HepG2 (cell line): Measurements from ENCODE around the gene RFX2. TPM values are rescaled to one million over a fixed set of nuclear protein-coding genes. Genes with fewer than 3 reads are reported as not detected.

Experiments used
- ATAC-seq: fragments of 200-7000 bp; cut with Tn5 transposase; 3 replicates; pipeline ENCODE4 v1.9.1; 2020; ENCODE audit warnings: mild to moderate bottlenecking, moderate library complexity
- BruUV-seq: library from RNA; stranded (reverse); fragments of 400-500 nt; replicated peaks from 2 replicates; lab custom pipeline; 2021; lab: Mats Ljungman, UMichigan
- CTCF ChIA-PET: fragments of 300-600 bp; formaldehyde crosslinking; extraction: SDS; loops from one replicate; lab custom pipeline; 2021; ENCODE audit warnings: low total read pairs, inconsistent platforms, low intra/inter-chr PET ratio; lab: Yijun Ruan, JAX
- POLR2A ChIA-PET: fragments of 350-600 bp; sonication (Branson Sonifier 250); formaldehyde crosslinking; loops from one replicate; lab custom pipeline; 2020; ENCODE audit warnings: antibody characterized with exemption, inconsistent platforms; lab: Yijun Ruan, JAX
- DNase-seq: peaks from one replicate; pipeline ENCODE4 v3.0.0-alpha.2; 2015; ENCODE audit warnings: low spot score
- FAIRE-seq: peaks from 3 replicates; lab custom pipeline; 2011; peaks lifted over from hg19 to GRCh38; lab: Jason Lieb, UNC
- H2AFZ ChIP-seq: one replicate; pipeline ENCODE4 v1.6.1; 2011; ENCODE audit warnings: low read length, inconsistent platforms
- H3K27ac ChIP-seq: fragments of 300-600 bp; 3 replicates; pipeline ENCODE4 v1.8.0; 2011; ENCODE audit warnings: mixed run types, mild to moderate bottlenecking, mixed read lengths, low read length, inconsistent platforms; ENCODE audit not compliant: insufficient read depth; ENCODE audit errors: extremely low read length
- H3K27me3 ChIP-seq, 2 experiments: fragments of 200-600 bp in 1 of 2; 2 replicates in 1 of 2; 3 replicates in 1 of 2; pipeline versions ENCODE4 v1.6.0 to v1.8.0; 2011; ENCODE audit warnings: low read length in 2 of 2, mild to moderate bottlenecking in 2 of 2, moderate library complexity in 2 of 2, inconsistent platforms in 1 of 2; ENCODE audit not compliant: insufficient read depth in 2 of 2, control insufficient read depth in 1 of 2
- H3K36me3 ChIP-seq, 2 experiments: fragments of 200-600 bp in 1 of 2; replicated peaks in 1 of 2; 2 replicates in 1 of 2; 3 replicates in 1 of 2; pipeline versions ENCODE4 v1.5.1 to v1.8.0; 2011; ENCODE audit warnings: low read length in 2 of 2, inconsistent platforms in 1 of 2; ENCODE audit not compliant: insufficient read depth in 2 of 2, control insufficient read depth in 1 of 2
- H3K4me1 ChIP-seq: 2 replicates; pipeline ENCODE4 v1.5.1; 2012; ENCODE audit warnings: low read length, inconsistent platforms; ENCODE audit not compliant: insufficient read depth
- H3K4me2 ChIP-seq: 2 replicates; pipeline ENCODE4 v1.6.0; 2011; ENCODE audit warnings: low read depth, low read length, inconsistent platforms
- H3K4me3 ChIP-seq, 3 experiments: fragments of 200-600 bp in 1 of 3; sonication (generic), shearing (Covaris generic) in 1 of 3; replicated peaks in 1 of 3; 2 replicates each; pipeline ENCODE4 v1.5.1; 2011 to 2016; ENCODE audit warnings: low read length in 3 of 3, inconsistent platforms in 2 of 3, low read depth in 2 of 3, mild to moderate bottlenecking in 2 of 3, control low read depth in 1 of 3, mixed read lengths in 1 of 3; ENCODE audit not compliant: insufficient read depth in 1 of 3
- H3K79me2 ChIP-seq: one replicate; pipeline ENCODE4 v1.6.1; 2011; ENCODE audit warnings: low read length, inconsistent platforms; ENCODE audit not compliant: insufficient read depth
- H3K9ac ChIP-seq: 2 replicates; pipeline ENCODE4 v1.6.0; 2011; ENCODE audit warnings: mild to moderate bottlenecking, low read depth, low read length, inconsistent platforms; ENCODE audit not compliant: insufficient read depth
- H3K9me3 ChIP-seq: 2 replicates; pipeline ENCODE4 v1.5.1; 2012; ENCODE audit warnings: mild to moderate bottlenecking, low read length
- H4K20me1 ChIP-seq: 2 replicates; pipeline ENCODE4 v1.6.0; 2011; ENCODE audit warnings: inconsistent platforms, mild to moderate bottlenecking, low read length, moderate library complexity; ENCODE audit not compliant: insufficient read depth
- EHMT2 ChIP-seq: fragments of 200-600 bp; sonication (generic); IDR thresholded peaks from 2 replicates; pipeline ENCODE4 v1.7.0; 2017; ENCODE audit warnings: antibody characterized with exemption, low read depth, low read length, borderline replicate concordance
- HNRNPK ChIP-seq: fragments of 200-400 bp; formaldehyde crosslinking; IDR thresholded peaks from 2 replicates; pipeline ENCODE4 v1.6.1; 2018; ENCODE audit warnings: low read length, low read depth, moderate library complexity, mild to moderate bottlenecking; ENCODE audit not compliant: poor library complexity, severe bottlenecking
- NCOA2 ChIP-seq: sonication (generic); formaldehyde crosslinking; IDR thresholded peaks from 2 replicates; pipeline ENCODE4 v1.8.0; 2022; ENCODE audit warnings: inconsistent platforms
- PCBP2 ChIP-seq: fragments of 200-400 bp; formaldehyde crosslinking; optimal IDR thresholded peaks from 2 replicates; pipeline ENCODE3; 2018; ENCODE audit warnings: low read length, low read depth; ENCODE audit not compliant: poor library complexity, severe bottlenecking
- PHF21A ChIP-seq: sonication (generic); formaldehyde crosslinking; IDR thresholded peaks from 2 replicates; pipeline ENCODE4 v1.5.0; 2020; ENCODE audit warnings: mild to moderate bottlenecking, missing genetic modification reagents
- ZMAT3 ChIP-seq: sonication (generic); formaldehyde crosslinking; conservative IDR thresholded peaks from 2 replicates; pipeline ENCODE4 v1.7.0; 2021; ENCODE audit warnings: missing genetic modification reagents
- ZNF557 ChIP-seq: sonication (generic); formaldehyde crosslinking; IDR thresholded peaks from 2 replicates; pipeline ENCODE4 v1.4.0; 2020; ENCODE audit warnings: missing genetic modification reagents
- WGBS: methylation state at CpG from one replicate; pipeline ENCODE4 v1.1.6; 2017; ENCODE audit warnings: low lambda C conversion rate; 5-methylcytosine and 5-hydroxymethylcytosine counted together
- in situ Hi-C: cut with HindIII; loops from 2 replicates; pipeline ENCODE4 v1.10.0; 2017; ENCODE audit warnings: low pct_unique_long_range_greater_than_20kb; ENCODE audit not compliant: extremely low pct_ligation_motif_present
- intact Hi-C: fragments of 100-400 bp; cut with micrococcal nuclease; formaldehyde crosslinking; loops from one replicate; pipeline ENCODE4 v1.10.0; 2022; ENCODE audit not compliant: unreplicated experiment
- polyA plus RNA-seq, 8 experiments: library from polyadenylated mRNA; depleted of rRNA in 3 of 8; stranded (reverse) in 7 of 8; unstranded in 1 of 8; fragments of >200 nt; fragmentation: Illumina TruSeq in 4 of 8; extraction: Trizol in 4 of 8; gene quantifications; 2 replicates each; pipeline versions ENCODE4 v1.2.1 to v1.2.3, GENCODE V29; 2011 to 2016; ENCODE audit warnings: low read depth in 4 of 8, missing spikeins in 1 of 8, mixed read lengths in 1 of 8; ENCODE audit not compliant: insufficient read depth in 1 of 8
- total RNA-seq, 5 experiments: library from RNA; depleted of rRNA; stranded (reverse); fragments of >200 nt; fragmentation: Illumina TruSeq; extraction: Trizol; gene quantifications; 2 replicates each; pipeline ENCODE4 v1.2.3, GENCODE V29; 2016; ENCODE audit warnings: low read depth in 1 of 5
- TF ChIP-seq, protein P1 (sequence below): sonication (generic); formaldehyde crosslinking; conservative IDR thresholded peaks from 2 replicates; pipeline ENCODE4 v1.4.0; 2020; ENCODE audit warnings: missing genetic modification reagents
- TF ChIP-seq, protein P2 (sequence below): sonication (generic); formaldehyde crosslinking; conservative IDR thresholded peaks from 2 replicates; pipeline ENCODE4 v1.4.0; 2020; ENCODE audit warnings: missing genetic modification reagents
- TF ChIP-seq, protein P3 (sequence below): sonication (generic); formaldehyde crosslinking; IDR thresholded peaks from 2 replicates; pipeline ENCODE4 v1.4.0; 2020; ENCODE audit warnings: missing genetic modification reagents, borderline replicate concordance
- TF ChIP-seq, protein P4 (sequence below): sonication (generic); formaldehyde crosslinking; IDR thresholded peaks from 2 replicates; pipeline ENCODE4 v1.4.0; 2020; ENCODE audit warnings: mild to moderate bottlenecking, missing genetic modification reagents

The RFX2 gene
- total and polyA plus RNA-seq, 2 of the 13 experiments (the other 11 are each of a cell fraction or from before 2014, with no cell fraction given): 2.8 to 3.3 TPM

DNA sequence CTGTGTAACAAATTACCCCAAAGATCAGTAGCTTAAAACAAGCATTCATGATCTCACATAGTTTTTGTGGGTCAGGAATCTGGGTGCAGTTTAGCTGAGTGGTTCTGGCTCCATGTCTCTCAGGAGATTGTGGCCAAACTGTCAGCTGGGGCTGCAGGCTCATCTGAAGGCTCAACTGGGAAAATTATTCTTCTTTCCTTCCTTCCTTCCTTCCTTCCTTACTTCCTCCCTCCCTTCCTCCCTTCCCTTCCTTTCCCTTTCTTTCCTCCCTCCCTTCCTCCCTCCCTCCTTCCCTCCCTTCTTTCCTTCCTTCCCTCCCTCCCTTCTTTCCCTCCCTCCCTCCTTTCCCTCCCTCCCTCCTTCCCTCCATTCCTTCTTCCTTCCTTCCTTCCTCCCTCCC is 8.7 kb upstream of the RFX2 start:
- intact Hi-C loops: no loop called here
- no peaks in the 10 kb centered on the region for H3K27me3 ChIP-seq
- POLR2A ChIA-PET: no interaction called here
- H3K79me2 ChIP-seq: no peaks in the 10 kb centered on the region
- DNase-seq: no peak
- no peak for ATAC-seq
- H3K4me3 ChIP-seq: no peak overlapping the region
- no peak overlapping the region for H3K4me2 ChIP-seq
- no TSS peak for BruUV-seq
- H2AFZ ChIP-seq: no peak overlapping the region
- TF ChIP-seq HNRNPK (peak; percentile 15), ZMAT3 (CRISPR knock-in tag) (no peak), PHF21A (CRISPR knock-in tag) (no peak), PCBP2 (peak; percentile 81)
- TF ChIP-seq, protein P1, sequence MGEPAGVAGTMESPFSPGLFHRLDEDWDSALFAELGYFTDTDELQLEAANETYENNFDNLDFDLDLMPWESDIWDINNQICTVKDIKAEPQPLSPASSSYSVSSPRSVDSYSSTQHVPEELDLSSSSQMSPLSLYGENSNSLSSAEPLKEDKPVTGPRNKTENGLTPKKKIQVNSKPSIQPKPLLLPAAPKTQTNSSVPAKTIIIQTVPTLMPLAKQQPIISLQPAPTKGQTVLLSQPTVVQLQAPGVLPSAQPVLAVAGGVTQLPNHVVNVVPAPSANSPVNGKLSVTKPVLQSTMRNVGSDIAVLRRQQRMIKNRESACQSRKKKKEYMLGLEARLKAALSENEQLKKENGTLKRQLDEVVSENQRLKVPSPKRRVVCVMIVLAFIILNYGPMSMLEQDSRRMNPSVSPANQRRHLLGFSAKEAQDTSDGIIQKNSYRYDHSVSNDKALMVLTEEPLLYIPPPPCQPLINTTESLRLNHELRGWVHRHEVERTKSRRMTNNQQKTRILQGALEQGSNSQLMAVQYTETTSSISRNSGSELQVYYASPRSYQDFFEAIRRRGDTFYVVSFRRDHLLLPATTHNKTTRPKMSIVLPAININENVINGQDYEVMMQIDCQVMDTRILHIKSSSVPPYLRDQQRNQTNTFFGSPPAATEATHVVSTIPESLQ (CRISPR knock-in tag): no peak
- TF ChIP-seq, all 625 proteins: peak for 2
- in situ Hi-C loops: no loop called here
- FAIRE-seq: no peak
- no peaks in the 10 kb centered on the region for H3K4me1 ChIP-seq
- CTCF ChIA-PET: no interaction called here
- H3K27ac ChIP-seq: no peak overlapping the region
- H3K9ac ChIP-seq: no peak overlapping the region
- H4K20me1 ChIP-seq: no peaks in the 10 kb centered on the region
- H3K9me3 ChIP-seq: no peaks in the 10 kb centered on the region
- H3K36me3 ChIP-seq: no peaks in the 10 kb centered on the region

DNA sequence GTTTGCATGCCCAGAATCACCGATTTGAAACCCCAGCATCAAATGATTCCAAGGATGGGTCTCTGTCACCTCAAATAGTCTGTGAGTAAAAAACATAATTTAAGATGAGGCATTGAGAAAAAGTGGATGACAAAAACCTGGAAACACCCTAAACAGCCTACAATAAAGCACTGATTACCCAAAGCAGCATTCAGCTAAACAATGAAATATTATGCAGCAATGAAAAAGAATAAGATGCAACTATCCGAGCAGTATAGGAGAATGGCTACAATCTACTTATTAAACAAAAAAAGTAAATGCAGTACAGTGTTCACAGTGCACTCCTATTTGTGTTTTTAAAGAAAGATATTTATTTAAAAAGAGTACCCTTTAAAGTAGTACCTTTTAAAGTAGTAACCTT is 7.7 kb upstream of the RFX2 start:
- no peaks in the 10 kb centered on the region for H3K79me2 ChIP-seq
- H2AFZ ChIP-seq: no peak overlapping the region
- no peak for FAIRE-seq
- ChIA-PET CTCF (no interaction called here), POLR2A (no interaction called here)
- no peak overlapping the region for H3K27ac ChIP-seq
- no peaks in the 10 kb centered on the region for H4K20me1 ChIP-seq
- no peak overlapping the region for H3K4me3 ChIP-seq
- ATAC-seq: no peak
- intact Hi-C loops (no loop called here), in situ Hi-C loops (no loop called here)
- no peak overlapping the region for H3K4me2 ChIP-seq
- BruUV-seq: no TSS peak
- no peaks in the 10 kb centered on the region for H3K27me3 ChIP-seq
- H3K9ac ChIP-seq: no peak overlapping the region
- H3K36me3 ChIP-seq: no peaks in the 10 kb centered on the region
- DNase-seq: no peak
- H3K4me1 ChIP-seq: no peaks in the 10 kb centered on the region
- 0% methylated on average over 2 of the region's 2 CpGs for WGBS
- no peaks in the 10 kb centered on the region for H3K9me3 ChIP-seq
- no peak for TF ChIP-seq EHMT2
- TF ChIP-seq, protein P2, sequence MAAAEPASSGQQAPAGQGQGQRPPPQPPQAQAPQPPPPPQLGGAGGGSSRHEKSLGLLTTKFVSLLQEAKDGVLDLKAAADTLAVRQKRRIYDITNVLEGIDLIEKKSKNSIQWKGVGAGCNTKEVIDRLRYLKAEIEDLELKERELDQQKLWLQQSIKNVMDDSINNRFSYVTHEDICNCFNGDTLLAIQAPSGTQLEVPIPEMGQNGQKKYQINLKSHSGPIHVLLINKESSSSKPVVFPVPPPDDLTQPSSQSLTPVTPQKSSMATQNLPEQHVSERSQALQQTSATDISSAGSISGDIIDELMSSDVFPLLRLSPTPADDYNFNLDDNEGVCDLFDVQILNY (CRISPR knock-in tag): no peak
- TF ChIP-seq, protein P3, sequence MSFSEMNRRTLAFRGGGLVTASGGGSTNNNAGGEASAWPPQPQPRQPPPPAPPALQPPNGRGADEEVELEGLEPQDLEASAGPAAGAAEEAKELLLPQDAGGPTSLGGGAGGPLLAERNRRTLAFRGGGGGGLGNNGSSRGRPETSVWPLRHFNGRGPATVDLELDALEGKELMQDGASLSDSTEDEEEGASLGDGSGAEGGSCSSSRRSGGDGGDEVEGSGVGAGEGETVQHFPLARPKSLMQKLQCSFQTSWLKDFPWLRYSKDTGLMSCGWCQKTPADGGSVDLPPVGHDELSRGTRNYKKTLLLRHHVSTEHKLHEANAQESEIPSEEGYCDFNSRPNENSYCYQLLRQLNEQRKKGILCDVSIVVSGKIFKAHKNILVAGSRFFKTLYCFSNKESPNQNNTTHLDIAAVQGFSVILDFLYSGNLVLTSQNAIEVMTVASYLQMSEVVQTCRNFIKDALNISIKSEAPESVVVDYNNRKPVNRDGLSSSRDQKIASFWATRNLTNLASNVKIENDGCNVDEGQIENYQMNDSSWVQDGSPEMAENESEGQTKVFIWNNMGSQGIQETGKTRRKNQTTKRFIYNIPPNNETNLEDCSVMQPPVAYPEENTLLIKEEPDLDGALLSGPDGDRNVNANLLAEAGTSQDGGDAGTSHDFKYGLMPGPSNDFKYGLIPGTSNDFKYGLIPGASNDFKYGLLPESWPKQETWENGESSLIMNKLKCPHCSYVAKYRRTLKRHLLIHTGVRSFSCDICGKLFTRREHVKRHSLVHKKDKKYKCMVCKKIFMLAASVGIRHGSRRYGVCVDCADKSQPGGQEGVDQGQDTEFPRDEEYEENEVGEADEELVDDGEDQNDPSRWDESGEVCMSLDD (CRISPR knock-in tag): no peak
- TF ChIP-seq, protein P4, sequence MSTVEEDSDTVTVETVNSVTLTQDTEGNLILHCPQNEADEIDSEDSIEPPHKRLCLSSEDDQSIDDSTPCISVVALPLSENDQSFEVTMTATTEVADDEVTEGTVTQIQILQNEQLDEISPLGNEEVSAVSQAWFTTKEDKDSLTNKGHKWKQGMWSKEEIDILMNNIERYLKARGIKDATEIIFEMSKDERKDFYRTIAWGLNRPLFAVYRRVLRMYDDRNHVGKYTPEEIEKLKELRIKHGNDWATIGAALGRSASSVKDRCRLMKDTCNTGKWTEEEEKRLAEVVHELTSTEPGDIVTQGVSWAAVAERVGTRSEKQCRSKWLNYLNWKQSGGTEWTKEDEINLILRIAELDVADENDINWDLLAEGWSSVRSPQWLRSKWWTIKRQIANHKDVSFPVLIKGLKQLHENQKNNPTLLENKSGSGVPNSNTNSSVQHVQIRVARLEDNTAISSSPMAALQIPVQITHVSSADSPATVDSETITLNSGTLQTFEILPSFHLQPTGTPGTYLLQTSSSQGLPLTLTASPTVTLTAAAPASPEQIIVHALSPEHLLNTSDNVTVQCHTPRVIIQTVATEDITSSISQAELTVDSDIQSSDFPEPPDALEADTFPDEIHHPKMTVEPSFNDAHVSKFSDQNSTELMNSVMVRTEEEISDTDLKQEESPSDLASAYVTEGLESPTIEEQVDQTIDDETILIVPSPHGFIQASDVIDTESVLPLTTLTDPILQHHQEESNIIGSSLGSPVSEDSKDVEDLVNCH (CRISPR knock-in tag): no peak
- TF ChIP-seq NCOA2: no peak
- no peak for TF ChIP-seq ZNF557 (CRISPR knock-in tag)
